HL-60 (cell line): ENCODE measurements around the gene FAM114A2.

Experiments
- GABPA ChIP-seq: IDR thresholded peaks from 2 replicates; pipeline ENCODE4 v1.6.1; 2012; ENCODE audit warnings: low read depth
- POLR2AphosphoS5 ChIP-seq: IDR thresholded peaks from 2 replicates; pipeline ENCODE4 v1.6.1; 2012; ENCODE audit warnings: low read depth
- TF ChIP-seq, protein P1 (sequence below): IDR thresholded peaks from 2 replicates; pipeline ENCODE4 v1.6.1; 2012; ENCODE audit warnings: low read depth; ENCODE audit not compliant: insufficient replicate concordance
- TF ChIP-seq, protein P2 (sequence below): IDR thresholded peaks from one replicate; pipeline ENCODE4 v1.5.1; 2011; ENCODE audit warnings: low read length, control low read depth, inconsistent platforms; ENCODE audit not compliant: insufficient read depth

DNA sequence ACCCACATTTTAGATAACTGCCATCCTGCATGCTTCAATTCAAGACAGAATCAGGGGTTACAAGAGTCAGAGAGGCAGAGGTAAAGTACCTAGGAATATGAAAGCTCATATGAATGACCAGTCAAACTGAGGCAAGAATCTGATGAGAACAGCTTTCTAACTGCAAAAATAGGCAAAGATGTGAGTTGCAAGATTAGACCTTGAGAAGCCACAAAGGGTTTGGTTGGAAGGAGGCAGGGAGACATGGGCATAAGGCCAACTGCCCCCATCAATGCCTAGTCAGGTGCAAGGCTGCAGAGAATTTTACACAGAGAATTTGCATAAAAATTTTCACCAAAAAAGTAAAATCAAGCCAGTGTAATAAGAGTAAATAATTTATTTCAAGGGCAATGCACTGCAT lies 12.8 kb downstream of the FAM114A2 start:
- TF ChIP-seq, protein P1, sequence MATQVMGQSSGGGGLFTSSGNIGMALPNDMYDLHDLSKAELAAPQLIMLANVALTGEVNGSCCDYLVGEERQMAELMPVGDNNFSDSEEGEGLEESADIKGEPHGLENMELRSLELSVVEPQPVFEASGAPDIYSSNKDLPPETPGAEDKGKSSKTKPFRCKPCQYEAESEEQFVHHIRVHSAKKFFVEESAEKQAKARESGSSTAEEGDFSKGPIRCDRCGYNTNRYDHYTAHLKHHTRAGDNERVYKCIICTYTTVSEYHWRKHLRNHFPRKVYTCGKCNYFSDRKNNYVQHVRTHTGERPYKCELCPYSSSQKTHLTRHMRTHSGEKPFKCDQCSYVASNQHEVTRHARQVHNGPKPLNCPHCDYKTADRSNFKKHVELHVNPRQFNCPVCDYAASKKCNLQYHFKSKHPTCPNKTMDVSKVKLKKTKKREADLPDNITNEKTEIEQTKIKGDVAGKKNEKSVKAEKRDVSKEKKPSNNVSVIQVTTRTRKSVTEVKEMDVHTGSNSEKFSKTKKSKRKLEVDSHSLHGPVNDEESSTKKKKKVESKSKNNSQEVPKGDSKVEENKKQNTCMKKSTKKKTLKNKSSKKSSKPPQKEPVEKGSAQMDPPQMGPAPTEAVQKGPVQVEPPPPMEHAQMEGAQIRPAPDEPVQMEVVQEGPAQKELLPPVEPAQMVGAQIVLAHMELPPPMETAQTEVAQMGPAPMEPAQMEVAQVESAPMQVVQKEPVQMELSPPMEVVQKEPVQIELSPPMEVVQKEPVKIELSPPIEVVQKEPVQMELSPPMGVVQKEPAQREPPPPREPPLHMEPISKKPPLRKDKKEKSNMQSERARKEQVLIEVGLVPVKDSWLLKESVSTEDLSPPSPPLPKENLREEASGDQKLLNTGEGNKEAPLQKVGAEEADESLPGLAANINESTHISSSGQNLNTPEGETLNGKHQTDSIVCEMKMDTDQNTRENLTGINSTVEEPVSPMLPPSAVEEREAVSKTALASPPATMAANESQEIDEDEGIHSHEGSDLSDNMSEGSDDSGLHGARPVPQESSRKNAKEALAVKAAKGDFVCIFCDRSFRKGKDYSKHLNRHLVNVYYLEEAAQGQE = no peak
- TF ChIP-seq, protein P2, sequence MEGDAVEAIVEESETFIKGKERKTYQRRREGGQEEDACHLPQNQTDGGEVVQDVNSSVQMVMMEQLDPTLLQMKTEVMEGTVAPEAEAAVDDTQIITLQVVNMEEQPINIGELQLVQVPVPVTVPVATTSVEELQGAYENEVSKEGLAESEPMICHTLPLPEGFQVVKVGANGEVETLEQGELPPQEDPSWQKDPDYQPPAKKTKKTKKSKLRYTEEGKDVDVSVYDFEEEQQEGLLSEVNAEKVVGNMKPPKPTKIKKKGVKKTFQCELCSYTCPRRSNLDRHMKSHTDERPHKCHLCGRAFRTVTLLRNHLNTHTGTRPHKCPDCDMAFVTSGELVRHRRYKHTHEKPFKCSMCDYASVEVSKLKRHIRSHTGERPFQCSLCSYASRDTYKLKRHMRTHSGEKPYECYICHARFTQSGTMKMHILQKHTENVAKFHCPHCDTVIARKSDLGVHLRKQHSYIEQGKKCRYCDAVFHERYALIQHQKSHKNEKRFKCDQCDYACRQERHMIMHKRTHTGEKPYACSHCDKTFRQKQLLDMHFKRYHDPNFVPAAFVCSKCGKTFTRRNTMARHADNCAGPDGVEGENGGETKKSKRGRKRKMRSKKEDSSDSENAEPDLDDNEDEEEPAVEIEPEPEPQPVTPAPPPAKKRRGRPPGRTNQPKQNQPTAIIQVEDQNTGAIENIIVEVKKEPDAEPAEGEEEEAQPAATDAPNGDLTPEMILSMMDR = no peak
- no peak for TF ChIP-seq POLR2AphosphoS5
- no peak for TF ChIP-seq GABPA
